DND-41 (cell line): Measurements from ENCODE around the gene BNIPL.

Experiments used
- CTCF ChIP-seq: IDR thresholded peaks from 2 replicates; pipeline ENCODE4 v1.5.1; 2012; ENCODE audit warnings: borderline replicate concordance, low read length, moderate library complexity, mild to moderate bottlenecking; ENCODE audit not compliant: poor library complexity, severe bottlenecking; ENCODE audit errors: extremely low read depth
- EZH2 ChIP-seq: IDR thresholded peaks from 3 replicates; pipeline ENCODE4 v1.6.1; 2012; ENCODE audit warnings: borderline replicate concordance, low read depth, mild to moderate bottlenecking, moderate library complexity, low read length, inconsistent platforms; ENCODE audit not compliant: severe bottlenecking

GRCh38 chr1:150997949-150998348 is 38.4 kb upstream of the BNIPL start:
- TF ChIP-seq CTCF (no peak), EZH2 (no peak)
